MV-4-11 (cell line): Measurements from ENCODE around the gene HSF2.
"Not testable (repeated sequence)": the region's sequence is repeated elsewhere in the genome, so short reads cannot be mapped to it uniquely, and the experiment has no call there.

Source experiments
- DNase-seq: peaks from one replicate; lab custom pipeline; 2025; lab: John Stamatoyannopoulos, UW

HSF2 gene

GRCh38 chr6:122454673-122455072 is 55.2 kb downstream of the HSF2 start:
- DNase-seq = no peak

GRCh38 chr6:122455116-122455515 is 55.7 kb downstream of the HSF2 start:
- DNase-seq = not testable (repeated sequence)

- DNase-seq = no peak
These were observed 58.6 kb downstream of the HSF2 start for GRCh38 chr6:122458087-122458486.

- DNase-seq = no peak
These were observed 59.8 kb downstream of the HSF2 start for GRCh38 chr6:122459240-122459639.

- DNase-seq = not testable (repeated sequence)
These were observed 60.5 kb downstream of the HSF2 start for GRCh38 chr6:122459865-122460416.

GRCh38 chr6:122461885-122462284 is 62.4 kb downstream of the HSF2 start:
- no peak for DNase-seq

- peak; percentile 93 for DNase-seq
These were observed 71.9 kb downstream of the HSF2 start, which contains the start of gene SERINC1 for GRCh38 chr6:122471107-122472021. TSS of gene SERINC1 (minus strand) at chr6:122471807. CDS start at chr6:122471737, 70 bp downstream.

GRCh38 chr6:122472022-122472340 is 72.5 kb downstream of the HSF2 start:
- DNase-seq = no peak

GRCh38 chr6:122476131-122476530 is 76.7 kb downstream of the HSF2 start:
- DNase-seq = peak; percentile 47

GRCh38 chr6:122482750-122483080 is 83.3 kb downstream of the HSF2 start:
- DNase-seq = no peak
